Tibial artery (tissue), 4 donors: ENCODE results near the gene NUP153.
A peak's percentile ranks its signal among the peaks of the same experiment; 100 is the strongest.

Source experiments
- DNase-seq, 2 donors: peaks; one replicate each; pipeline ENCODE4 v3.0.0-alpha.2; 2019
- H3K27ac ChIP-seq, 2 donors: fragments of 200-600 bp; sonication (generic) in 1 of 2; 1 replicate in 1 of 2; 2 replicates in 1 of 2; pipeline ENCODE4 v1.5.1; 2018 to 2019; ENCODE audit warnings: mild to moderate bottlenecking in 1 of 2
- H3K27me3 ChIP-seq, 2 donors: fragments of 200-600 bp; sonication (generic) in 1 of 2; one replicate each; pipeline versions ENCODE4 v1.5.1 to v1.6.0; 2016 to 2019
- H3K36me3 ChIP-seq, 3 donors: fragments of 200-600 bp; sonication (generic) in 2 of 3; one replicate each; pipeline ENCODE4 v1.5.1; 2016 to 2019; ENCODE audit warnings: mild to moderate bottlenecking in 2 of 3
- H3K4me1 ChIP-seq, 4 donors: fragments of 200-600 bp; sonication (generic) in 2 of 4; 1 replicate in 3 of 4; 2 replicates in 1 of 4; pipeline ENCODE4 v1.5.1; 2016 to 2019
- H3K4me3 ChIP-seq, 2 donors: fragments of 200-600 bp; sonication (generic) in 1 of 2; 1 replicate in 1 of 2; 2 replicates in 1 of 2; pipeline ENCODE4 v1.5.1; 2018 to 2019; ENCODE audit warnings: mild to moderate bottlenecking in 2 of 2
- H3K9me3 ChIP-seq, 3 donors: fragments of 200-600 bp; sonication (generic) in 1 of 3; one replicate each; pipeline ENCODE4 v1.5.1; 2016 to 2019
- intact Hi-C: fragments of 100-400 bp; cut with DNase I; formaldehyde crosslinking; loops from one replicate; pipeline ENCODE4 v1.15.0; 2023; ENCODE audit warnings: low total_unique reads
- TF ChIP-seq, protein P1 (sequence below), 2 experiments: fragments of 200-600 bp in 1 of 2; fragments of 450-650 bp in 1 of 2; IDR thresholded peaks; one replicate each; pipeline ENCODE4 v1.5.1; 2017 to 2019; ENCODE audit warnings: antibody characterized with exemption in 2 of 2, mild to moderate bottlenecking in 1 of 2, moderate library complexity in 1 of 2

The NUP153 gene

DNA sequence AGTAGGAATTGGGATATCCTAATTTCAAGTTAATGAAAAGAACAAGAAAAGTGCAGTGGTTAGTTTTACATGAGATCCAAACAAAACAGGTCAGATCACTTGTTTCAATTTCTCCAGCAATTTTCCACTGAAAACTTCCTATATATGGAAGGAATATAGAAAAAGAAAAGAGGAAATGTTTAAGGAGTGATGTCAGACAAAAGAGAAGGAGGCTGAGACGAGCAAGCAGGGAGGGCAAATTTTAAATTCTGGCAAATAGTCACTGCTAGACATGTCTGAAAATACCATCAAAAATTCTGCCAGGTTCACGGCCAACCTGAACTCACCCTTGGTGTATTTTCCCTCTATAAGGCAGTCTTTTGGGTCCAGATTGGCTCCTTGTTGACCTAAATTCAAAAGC lies 9.5 kb upstream of the NUP153 start:
- TF ChIP-seq, protein P1, sequence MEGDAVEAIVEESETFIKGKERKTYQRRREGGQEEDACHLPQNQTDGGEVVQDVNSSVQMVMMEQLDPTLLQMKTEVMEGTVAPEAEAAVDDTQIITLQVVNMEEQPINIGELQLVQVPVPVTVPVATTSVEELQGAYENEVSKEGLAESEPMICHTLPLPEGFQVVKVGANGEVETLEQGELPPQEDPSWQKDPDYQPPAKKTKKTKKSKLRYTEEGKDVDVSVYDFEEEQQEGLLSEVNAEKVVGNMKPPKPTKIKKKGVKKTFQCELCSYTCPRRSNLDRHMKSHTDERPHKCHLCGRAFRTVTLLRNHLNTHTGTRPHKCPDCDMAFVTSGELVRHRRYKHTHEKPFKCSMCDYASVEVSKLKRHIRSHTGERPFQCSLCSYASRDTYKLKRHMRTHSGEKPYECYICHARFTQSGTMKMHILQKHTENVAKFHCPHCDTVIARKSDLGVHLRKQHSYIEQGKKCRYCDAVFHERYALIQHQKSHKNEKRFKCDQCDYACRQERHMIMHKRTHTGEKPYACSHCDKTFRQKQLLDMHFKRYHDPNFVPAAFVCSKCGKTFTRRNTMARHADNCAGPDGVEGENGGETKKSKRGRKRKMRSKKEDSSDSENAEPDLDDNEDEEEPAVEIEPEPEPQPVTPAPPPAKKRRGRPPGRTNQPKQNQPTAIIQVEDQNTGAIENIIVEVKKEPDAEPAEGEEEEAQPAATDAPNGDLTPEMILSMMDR (IDR thresholded peaks at IDR 0.05), result no peak
- Histone ChIP-seq H3K4me1 (peaks cover 0 to 19% (median 4%) of the 10 kb centered on the region in 4 donors), H3K36me3 (no peaks in the 10 kb centered on the region), H3K4me3 (no peak overlapping the region), H3K27ac (peak overlapping the region in 1 of 2 donors; percentile 62), H3K9me3 (no peaks in the 10 kb centered on the region), H3K27me3 (no peaks in the 10 kb centered on the region)
- intact Hi-C loops, result no loop called here
- DNase-seq, result no peak

- Histone ChIP-seq H3K36me3 (no peaks in the 10 kb centered on the region), H3K4me1 (peaks cover 0 to 19% (median 4%) of the 10 kb centered on the region in 4 donors), H3K4me3 (no peak overlapping the region), H3K27ac (peak overlapping the region; percentile 28 to 62), H3K9me3 (no peaks in the 10 kb centered on the region), H3K27me3 (no peaks in the 10 kb centered on the region)
- DNase-seq, result peak in 1 of 2 donors; percentile 22
- intact Hi-C loops, result no loop called here
- TF ChIP-seq, protein P1 (IDR thresholded peaks at IDR 0.05), result no peak
Measured at GRCh38 chr6:17714879-17715851, 8.4 kb upstream of the NUP153 start.

DNA sequence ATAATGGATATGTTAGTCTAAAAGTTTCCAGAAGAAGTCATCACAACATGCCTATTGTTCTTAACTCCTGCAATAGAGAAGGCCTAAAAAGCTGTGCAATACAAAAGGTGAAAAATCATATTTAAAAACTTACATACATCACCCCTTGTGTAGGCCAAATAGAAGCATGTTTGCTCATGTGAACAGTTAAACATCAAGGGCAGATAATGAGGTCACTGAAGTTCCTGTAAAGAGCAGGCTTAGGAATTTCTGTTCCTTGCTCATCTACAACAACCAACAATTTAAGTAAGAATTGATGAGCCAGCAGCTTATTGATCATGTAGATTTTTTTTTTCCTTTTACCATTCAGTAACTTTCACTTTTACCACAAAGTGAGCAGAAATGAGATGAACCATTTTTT lies 7.5 kb upstream of the NUP153 start:
- intact Hi-C loops, result no loop called here
- Histone ChIP-seq H3K4me1 (peaks cover 0 to 19% (median 4%) of the 10 kb centered on the region in 4 donors), H3K4me3 (no peak overlapping the region), H3K36me3 (no peaks in the 10 kb centered on the region), H3K9me3 (no peaks in the 10 kb centered on the region), H3K27ac (no peak overlapping the region), H3K27me3 (no peaks in the 10 kb centered on the region)
- TF ChIP-seq, protein P1 (IDR thresholded peaks at IDR 0.05), result no peak
- no peak for DNase-seq

GRCh38 chr6:17712576-17712975 lies 5.9 kb upstream of the NUP153 start:
- no peak overlapping the region for H3K4me3 ChIP-seq
- TF ChIP-seq, protein P1 (IDR thresholded peaks at IDR 0.05), result no peak
- intact Hi-C loops, result no loop called here
- peaks cover 0 to 19% (median 4%) of the 10 kb centered on the region in 4 donors for H3K4me1 ChIP-seq
- no peaks in the 10 kb centered on the region for H3K9me3 ChIP-seq
- DNase-seq, result no peak
- H3K27me3 ChIP-seq, result no peaks in the 10 kb centered on the region
- H3K36me3 ChIP-seq, result no peaks in the 10 kb centered on the region
- no peak overlapping the region for H3K27ac ChIP-seq

- no peak overlapping the region for H3K27ac ChIP-seq
- no peaks in the 10 kb centered on the region for H3K36me3 ChIP-seq
- no peaks in the 10 kb centered on the region for H3K27me3 ChIP-seq
- intact Hi-C loops, result no loop called here
- peaks cover 0 to 7% (median 3%) of the 10 kb centered on the region in 4 donors for H3K4me1 ChIP-seq
- DNase-seq, result no peak
- TF ChIP-seq, protein P1 (IDR thresholded peaks at IDR 0.05), result no peak
- no peak overlapping the region for H3K4me3 ChIP-seq
- no peaks in the 10 kb centered on the region for H3K9me3 ChIP-seq
Measured at GRCh38 chr6:17710331-17710730, 3.6 kb upstream of the NUP153 start.
